Measurements from ENCODE around the gene GASK1A. TPM values are rescaled to one million over a fixed set of nuclear protein-coding genes. Genes with fewer than 3 reads are reported as not detected.

The GASK1A gene
- total RNA-seq, 1 experiment from 2014 or later = 5.4 TPM

DNA sequence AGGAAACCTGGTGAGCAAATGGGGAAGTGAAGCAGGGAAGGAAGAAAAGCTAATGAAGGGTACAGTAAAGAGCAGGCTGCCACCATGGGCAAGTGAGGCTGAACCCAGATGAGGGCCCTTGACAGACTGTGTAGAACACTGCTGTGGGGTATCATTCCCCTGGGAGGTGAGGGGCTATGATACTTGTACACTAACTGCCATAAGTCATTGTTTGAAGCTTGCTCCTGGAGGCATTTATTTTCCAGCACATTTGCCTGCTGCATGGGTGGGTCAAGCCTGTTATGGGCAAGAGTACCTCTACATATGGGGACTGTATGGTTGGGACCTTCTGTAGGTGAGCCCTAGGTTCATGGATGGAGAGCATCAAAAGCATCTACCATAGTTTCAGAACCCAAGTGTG, 69.4 kb downstream of the GASK1A start:
- peaks cover 34 to 58% (median 40%) of the 10 kb centered on the region in 3 experiments for H3K36me3 Mint-ChIP-seq (ENCODE audit: insufficient read depth in 1 of 3, low read depth in 3 of 3)
- Histone ChIP-seq H2BK12ac (ENCODE audit: insufficient read length, low read depth, low read length) (no peak overlapping the region), H2AFZ (ENCODE audit: low read length) (no peak overlapping the region), H2BK120ac (ENCODE audit: low read depth, low read length, poor library complexity, severe bottlenecking) (no peak overlapping the region), H2BK5ac (ENCODE audit: insufficient read length, low read length) (no peak overlapping the region), H4K5ac (ENCODE audit: insufficient read length, low read depth, low read length) (no peak overlapping the region), H3K14ac (ENCODE audit: insufficient read depth, low read length) (no peak overlapping the region), H4K91ac (ENCODE audit: insufficient read length, low read depth, low read length) (no peak overlapping the region), H3K9ac (ENCODE audit: extremely low read depth, insufficient read length, low read length) (no peak overlapping the region), H3K27ac (ENCODE audit: insufficient read length, low read depth, low read length) (no peak overlapping the region), H3T11ph (ENCODE audit: low read length) (no peak overlapping the region), H3K23ac (ENCODE audit: insufficient read length, low read depth, low read length) (no peak overlapping the region), H3K27me3 (ENCODE audit: insufficient read depth, low read length) (no peaks in the 10 kb centered on the region), H3K9me3 (ENCODE audit: control insufficient read depth, low read depth, low read length) (peaks cover 24% of the 10 kb centered on the region), H3K4me1 (ENCODE audit: insufficient read depth, low read length) (no peaks in the 10 kb centered on the region), H3K79me1 (ENCODE audit: insufficient read depth, low read depth, low read length, poor library complexity, severe bottlenecking) (no peaks in the 10 kb centered on the region), H2AK5ac (ENCODE audit: insufficient read length, low read length) (no peak overlapping the region), H3K4ac (ENCODE audit: low read depth, low read length) (no peak overlapping the region), H3K4me2 (ENCODE audit: insufficient read depth, insufficient read length, low read length) (no peak overlapping the region), H2BK15ac (ENCODE audit: low read depth, low read length) (no peak overlapping the region), H3K79me2 (ENCODE audit: insufficient read depth, low read length) (no peaks in the 10 kb centered on the region), H3K56ac (ENCODE audit: insufficient read length, low read depth, low read length) (no peak overlapping the region), H4K8ac (replicated peaks; ENCODE audit: insufficient read length, low read depth, low read length) (no peak overlapping the region), H4K20me1 (ENCODE audit: control insufficient read depth, insufficient read depth, insufficient read length) (no peaks in the 10 kb centered on the region), H2BK20ac (ENCODE audit: low read depth, low read length, poor library complexity, severe bottlenecking) (no peak overlapping the region), H3K23me2 (ENCODE audit: insufficient read length, low read depth, low read length, poor library complexity, severe bottlenecking) (no peaks in the 10 kb centered on the region), H3K18ac (ENCODE audit: insufficient read length, low read depth, low read length) (no peak overlapping the region)
- H3K9me3 Mint-ChIP-seq = peaks cover 56 to 75% of the 10 kb centered on the region in 2 experiments
- no peak for DNase-seq
- no peak overlapping the region for H3K4me3 Mint-ChIP-seq
- TF ChIP-seq CTCF (conservative IDR thresholded peaks at IDR 0.05) = no peak
- H3K27me3 Mint-ChIP-seq (ENCODE audit: low read depth) = peaks cover 17% of the 10 kb centered on the region
- H3K4me1 Mint-ChIP-seq = no peaks in the 10 kb centered on the region
- no peak overlapping the region for H3K27ac Mint-ChIP-seq

Measured in H9 (cell line).